ENCODE measurements around the gene NR3C2.
A peak's percentile ranks its signal among the peaks of the same experiment; 100 is the strongest.

Gene NR3C2

DNA sequence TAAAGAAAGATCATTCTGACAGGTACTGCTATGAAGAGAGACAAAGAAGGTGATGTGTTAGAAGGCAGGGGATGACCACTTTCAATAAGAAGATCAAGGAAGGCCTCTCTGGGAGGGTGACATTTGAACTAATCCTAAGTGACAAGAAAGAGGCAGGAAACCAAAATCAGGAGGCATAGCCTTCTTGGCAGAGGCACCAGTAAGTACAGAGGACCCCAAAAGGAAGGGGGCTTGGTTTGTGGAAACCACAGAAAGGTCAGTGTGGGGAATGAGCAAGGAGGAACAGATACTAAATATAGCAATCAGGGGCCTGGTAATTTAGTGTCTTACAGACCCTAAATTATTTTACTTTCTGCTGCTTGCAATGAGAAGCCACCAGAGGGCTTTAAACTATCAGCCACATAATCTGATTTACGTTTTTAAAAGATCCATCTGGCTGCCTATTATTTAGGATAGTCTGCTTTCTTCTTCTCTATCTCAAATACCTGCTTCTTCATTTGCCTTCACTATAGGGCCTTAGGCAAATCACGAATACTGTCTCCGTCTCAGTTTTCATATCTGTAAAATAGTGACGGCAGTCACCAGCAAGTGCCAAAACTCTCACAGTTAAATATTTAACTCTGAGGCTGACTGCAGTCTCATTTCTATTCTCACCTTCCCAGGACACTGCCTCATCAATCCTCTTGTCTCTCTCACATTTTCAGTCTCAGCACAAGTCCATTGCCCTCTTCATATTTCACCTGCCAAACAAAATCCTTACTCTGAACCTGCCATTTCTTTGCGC lies 16.7 kb downstream of the NR3C2 start:
- DNase-seq (ENCODE audit: low read depth), result no peak
- H3K4me3 ChIP-seq (ENCODE audit: low read length), result no peak overlapping the region
- TF ChIP-seq, protein P1, sequence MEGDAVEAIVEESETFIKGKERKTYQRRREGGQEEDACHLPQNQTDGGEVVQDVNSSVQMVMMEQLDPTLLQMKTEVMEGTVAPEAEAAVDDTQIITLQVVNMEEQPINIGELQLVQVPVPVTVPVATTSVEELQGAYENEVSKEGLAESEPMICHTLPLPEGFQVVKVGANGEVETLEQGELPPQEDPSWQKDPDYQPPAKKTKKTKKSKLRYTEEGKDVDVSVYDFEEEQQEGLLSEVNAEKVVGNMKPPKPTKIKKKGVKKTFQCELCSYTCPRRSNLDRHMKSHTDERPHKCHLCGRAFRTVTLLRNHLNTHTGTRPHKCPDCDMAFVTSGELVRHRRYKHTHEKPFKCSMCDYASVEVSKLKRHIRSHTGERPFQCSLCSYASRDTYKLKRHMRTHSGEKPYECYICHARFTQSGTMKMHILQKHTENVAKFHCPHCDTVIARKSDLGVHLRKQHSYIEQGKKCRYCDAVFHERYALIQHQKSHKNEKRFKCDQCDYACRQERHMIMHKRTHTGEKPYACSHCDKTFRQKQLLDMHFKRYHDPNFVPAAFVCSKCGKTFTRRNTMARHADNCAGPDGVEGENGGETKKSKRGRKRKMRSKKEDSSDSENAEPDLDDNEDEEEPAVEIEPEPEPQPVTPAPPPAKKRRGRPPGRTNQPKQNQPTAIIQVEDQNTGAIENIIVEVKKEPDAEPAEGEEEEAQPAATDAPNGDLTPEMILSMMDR (conservative IDR thresholded peaks at IDR 0.05; ENCODE audit: low read depth, low read length), result peak; percentile 28

DNA sequence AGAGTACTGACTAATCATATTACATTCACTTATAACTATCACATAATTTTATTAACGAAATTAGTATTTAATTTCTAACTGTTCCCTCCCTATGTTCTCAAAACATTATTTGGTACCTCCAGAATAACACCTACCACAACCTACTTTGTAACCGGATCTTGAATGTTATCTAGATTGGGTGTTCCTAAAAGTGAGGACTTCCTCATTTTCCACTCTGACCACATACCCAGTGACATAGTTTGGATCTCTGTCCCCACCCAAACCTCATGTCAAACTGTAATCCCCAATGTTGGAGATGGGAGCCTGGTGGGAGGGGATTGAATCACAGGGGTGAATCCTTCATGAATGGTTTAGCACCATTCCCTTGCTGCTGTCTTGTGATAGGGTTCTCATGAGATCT lies 21.8 kb downstream of the NR3C2 start:
- no peak overlapping the region for H3K4me3 ChIP-seq (ENCODE audit: low read length)
- TF ChIP-seq, protein P1 (conservative IDR thresholded peaks at IDR 0.05; ENCODE audit: low read depth, low read length), result no peak
- DNase-seq (ENCODE audit: low read depth), result no peak

DNA sequence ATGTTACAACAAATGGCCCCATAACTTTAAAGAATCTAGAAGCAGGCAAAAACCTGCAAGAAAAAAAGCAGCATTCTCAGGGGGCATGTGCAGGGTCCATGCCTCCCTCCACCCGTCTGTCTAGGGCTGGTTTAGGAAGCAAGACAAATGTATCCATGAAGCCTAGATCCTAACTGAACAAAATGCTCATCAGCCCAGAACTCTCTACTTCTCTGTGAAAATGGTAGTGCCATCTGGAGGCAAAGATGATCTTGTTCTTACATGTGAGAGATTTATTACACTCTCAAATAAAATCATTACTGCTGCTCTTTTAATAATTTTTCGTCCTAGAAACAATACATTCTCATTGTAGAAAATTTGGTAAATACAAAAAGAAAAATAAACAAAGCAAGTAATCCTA lies 26.7 kb downstream of the NR3C2 start:
- TF ChIP-seq, protein P1 (conservative IDR thresholded peaks at IDR 0.05; ENCODE audit: low read depth, low read length), result peak; percentile 33
- no peak overlapping the region for H3K4me3 ChIP-seq (ENCODE audit: low read length)
- DNase-seq (ENCODE audit: low read depth), result peak; percentile 5

GRCh38 chr4:148412460-148412994 lies 29.7 kb downstream of the NR3C2 start:
- TF ChIP-seq, protein P1 (conservative IDR thresholded peaks at IDR 0.05; ENCODE audit: low read depth, low read length), result no peak
- no peak for DNase-seq (ENCODE audit: low read depth)

DNA sequence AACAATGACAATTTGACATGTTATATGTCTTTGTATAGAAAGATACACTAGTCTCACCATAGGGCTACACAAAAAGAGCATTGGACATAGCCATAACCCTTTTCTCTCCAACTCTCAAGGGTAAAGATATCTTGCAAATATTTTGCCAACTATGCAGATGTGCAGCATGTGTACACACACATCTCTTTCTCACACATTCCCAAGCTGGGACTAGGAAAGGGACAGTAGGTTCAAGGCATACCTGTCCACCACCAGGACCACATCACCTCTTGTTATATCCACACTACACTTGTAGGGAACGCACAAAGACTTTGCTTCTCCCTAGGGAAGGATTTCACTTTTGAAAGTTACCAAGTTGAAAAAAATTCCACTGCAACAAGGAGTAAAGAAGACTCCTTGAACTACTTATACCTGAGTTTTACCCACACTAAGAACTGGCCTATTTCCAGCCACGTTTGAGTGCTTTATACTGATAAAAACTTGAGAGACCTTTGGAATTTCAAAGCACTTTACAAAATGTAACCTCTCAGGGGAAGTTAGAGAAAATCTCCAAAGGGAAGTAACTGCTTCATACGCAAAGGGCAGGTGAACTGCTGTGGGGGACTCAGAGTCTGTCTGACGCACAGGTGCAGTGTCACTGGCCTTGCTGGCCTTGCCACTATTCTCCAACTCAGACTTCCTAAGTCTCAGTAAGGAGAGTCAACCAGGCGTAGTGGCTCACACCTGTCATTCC lies 36.9 kb downstream of the NR3C2 start:
- no peak for DNase-seq (ENCODE audit: low read depth)
- TF ChIP-seq, protein P1 (conservative IDR thresholded peaks at IDR 0.05; ENCODE audit: low read depth, low read length), result no peak
- no peak overlapping the region for H3K4me3 ChIP-seq (ENCODE audit: low read length)

More at GRCh38 chr4:148412460-148412994, 29.7 kb downstream of the NR3C2 start:
- no peak overlapping the region for H3K4me3 ChIP-seq (ENCODE audit: low read length)

DNA sequence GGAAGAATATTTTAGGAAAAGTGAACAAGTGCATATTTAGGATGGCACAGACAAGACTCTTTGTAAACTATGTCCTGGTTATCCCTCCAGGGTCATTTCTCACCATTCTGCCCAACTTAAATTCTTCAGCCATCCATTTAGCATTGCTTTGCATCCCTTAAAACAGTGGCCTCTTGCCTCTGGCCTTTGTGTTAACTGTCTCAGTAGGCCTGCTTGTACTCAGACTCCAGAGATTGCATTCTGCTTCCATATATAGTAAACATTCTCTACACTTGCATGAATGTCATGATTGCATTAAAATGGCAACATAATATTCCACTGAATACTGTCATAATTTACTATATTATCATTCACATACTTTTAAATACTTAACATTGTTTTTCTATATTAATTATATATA lies 43.2 kb downstream of the NR3C2 start:
- DNase-seq (ENCODE audit: low read depth), result no peak
- TF ChIP-seq, protein P1 (conservative IDR thresholded peaks at IDR 0.05; ENCODE audit: low read depth, low read length), result no peak

More for the DNA sequence above, 43.2 kb downstream of the NR3C2 start:
- no peak overlapping the region for H3K4me3 ChIP-seq (ENCODE audit: low read length)
